ENCODE measurements around the gene EPB41L4B.

GRCh38 chr9:109250311-109250741, 70.5 kb downstream of the EPB41L4B start:
- no peak for TF ChIP-seq CTCF (IDR thresholded peaks at IDR 0.05)
- TF ChIP-seq POLR2A (IDR thresholded peaks at IDR 0.05): no peak
